Neuronal stem cell (in vitro differentiated cells): ENCODE results near the gene NUP188.

Source experiments
- DNase-seq: peaks from one replicate; pipeline ENCODE4 v3.0.0-alpha.2; 2013; ENCODE audit warnings: low spot score
- H2AFZ ChIP-seq: one replicate; pipeline ENCODE4 v1.6.1; 2013; ENCODE audit warnings: mild to moderate bottlenecking, low read length, inconsistent platforms
- H2AK5ac ChIP-seq: 2 replicates; pipeline ENCODE4 v1.6.1; 2013; ENCODE audit warnings: low read depth, mild to moderate bottlenecking, inconsistent platforms, low read length, moderate library complexity, mixed read lengths
- H2BK120ac ChIP-seq: 2 replicates; pipeline ENCODE4 v1.6.1; 2013; ENCODE audit warnings: low read depth, mild to moderate bottlenecking, inconsistent platforms, low read length, moderate library complexity, mixed read lengths
- H2BK12ac ChIP-seq: one replicate; pipeline ENCODE4 v1.6.1; 2013; ENCODE audit warnings: low read length, inconsistent platforms
- H2BK15ac ChIP-seq: 2 replicates; pipeline ENCODE4 v1.6.1; 2013; ENCODE audit warnings: mild to moderate bottlenecking, low read length, inconsistent platforms, mixed read lengths
- H2BK5ac ChIP-seq: one replicate; pipeline ENCODE4 v1.6.1; 2013; ENCODE audit warnings: inconsistent platforms, mild to moderate bottlenecking, low read length, moderate library complexity
- H3K14ac ChIP-seq: one replicate; pipeline ENCODE4 v1.6.1; 2013; ENCODE audit warnings: low read length, inconsistent platforms
- H3K18ac ChIP-seq: 2 replicates; pipeline ENCODE4 v1.6.1; 2013; ENCODE audit warnings: low read length, inconsistent platforms
- H3K23ac ChIP-seq: 2 replicates; pipeline ENCODE4 v1.6.1; 2013; ENCODE audit warnings: low read depth, mild to moderate bottlenecking, mixed read lengths, low read length, inconsistent platforms; ENCODE audit not compliant: poor library complexity
- H3K27ac ChIP-seq: replicated peaks from 3 replicates; pipeline ENCODE4 v1.5.1; 2013; ENCODE audit warnings: low read length, inconsistent platforms
- H3K27me3 ChIP-seq, 3 experiments: 2 replicates each; pipeline ENCODE4 v1.6.1; 2013; ENCODE audit warnings: low read length in 3 of 3, mild to moderate bottlenecking in 2 of 3, inconsistent platforms in 1 of 3, low read depth in 1 of 3, mixed read lengths in 1 of 3, moderate library complexity in 1 of 3; ENCODE audit not compliant: control insufficient read depth in 3 of 3, insufficient read depth in 3 of 3
- H3K36me3 ChIP-seq, 2 donors: replicated peaks in 1 of 2; 2 replicates each; pipeline ENCODE4 v1.6.1; 2013; ENCODE audit warnings: low read length in 2 of 2; ENCODE audit not compliant: control insufficient read depth in 2 of 2, insufficient read depth in 2 of 2
- H3K4ac ChIP-seq: 2 replicates; pipeline ENCODE4 v1.6.1; 2013; ENCODE audit warnings: inconsistent platforms, mild to moderate bottlenecking, low read length, moderate library complexity
- H3K4me1 ChIP-seq, 2 donors: 1 replicate in 1 of 2; 2 replicates in 1 of 2; pipeline ENCODE4 v1.6.1; 2013; ENCODE audit warnings: low read length in 2 of 2, low read depth in 1 of 2; ENCODE audit not compliant: control insufficient read depth in 2 of 2, insufficient read depth in 1 of 2
- H3K4me2 ChIP-seq: one replicate; pipeline ENCODE4 v1.6.1; 2013; ENCODE audit warnings: mild to moderate bottlenecking, low read length, inconsistent platforms; ENCODE audit not compliant: insufficient read depth, poor library complexity, severe bottlenecking
- H3K4me3 ChIP-seq, 2 donors: 2 replicates each; pipeline ENCODE4 v1.5.1; 2013; ENCODE audit warnings: low read length in 2 of 2, mild to moderate bottlenecking in 2 of 2, inconsistent platforms in 1 of 2, moderate library complexity in 1 of 2
- H3K79me1 ChIP-seq: one replicate; pipeline ENCODE4 v1.6.1; 2013; ENCODE audit warnings: low read depth, mild to moderate bottlenecking, inconsistent platforms, low read length, moderate library complexity
- H3K9ac ChIP-seq: one replicate; pipeline ENCODE4 v1.6.1; 2013; ENCODE audit warnings: mild to moderate bottlenecking, low read depth, low read length, inconsistent platforms; ENCODE audit not compliant: poor library complexity
- H3K9me3 ChIP-seq, 2 donors: replicated peaks in 1 of 2; 2 replicates each; pipeline versions ENCODE3 to v1.6.1; 2013; ENCODE audit warnings: low read length in 2 of 2, mild to moderate bottlenecking in 2 of 2, inconsistent platforms in 1 of 2, low read depth in 1 of 2, mixed read lengths in 1 of 2, moderate library complexity in 1 of 2; ENCODE audit not compliant: control insufficient read depth in 2 of 2, insufficient read depth in 1 of 2
- H4K8ac ChIP-seq: one replicate; pipeline ENCODE4 v1.6.1; 2013; ENCODE audit warnings: low read depth, mild to moderate bottlenecking, inconsistent platforms, low read length, moderate library complexity
- H4K91ac ChIP-seq: one replicate; pipeline ENCODE4 v1.6.1; 2013; ENCODE audit warnings: low read length, low read depth, mild to moderate bottlenecking, inconsistent platforms; ENCODE audit not compliant: poor library complexity
- WGBS, 2 donors: extraction: QIAGEN DNeasy Blood & Tissue Kit; methylation state at CpG; one replicate each; pipeline ENCODE4 v1.1.7; 2013; ENCODE audit warnings: missing lambda C conversion rate in 2 of 2, mixed read lengths in 1 of 2; ENCODE audit not compliant: insufficient read length in 2 of 2, insufficient replicate concordance in 1 of 2; ENCODE audit errors: extremely low coverage in 2 of 2; 5-methylcytosine and 5-hydroxymethylcytosine counted together

NUP188 gene

DNA sequence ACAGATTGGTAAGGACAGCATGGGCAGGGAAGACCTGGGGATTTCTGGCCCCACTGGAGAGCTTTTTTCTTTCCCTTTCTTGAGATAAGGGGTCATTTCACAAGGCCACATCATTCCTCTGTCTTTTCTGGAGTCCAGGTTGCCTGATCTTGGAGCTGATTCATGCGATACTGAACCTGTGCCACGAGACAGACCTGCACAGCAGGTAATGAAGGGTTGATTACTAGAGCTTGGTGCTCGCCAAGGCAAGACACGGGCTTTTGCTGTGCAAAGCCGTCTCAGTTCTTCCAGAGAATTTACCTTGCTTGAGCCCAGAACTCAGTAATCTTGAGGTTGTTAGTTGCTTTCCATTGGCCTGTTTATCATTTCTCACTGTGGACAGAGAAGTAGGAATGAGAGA is 39.2 kb downstream of the NUP188 start:
- Histone ChIP-seq H4K91ac (no peak overlapping the region), H2AFZ (no peak overlapping the region), H3K36me3 (peaks cover 41 to 99% of the 10 kb centered on the region in 2 donors), H3K4ac (no peak overlapping the region), H3K18ac (no peak overlapping the region), H3K4me3 (no peak overlapping the region), H2BK5ac (no peak overlapping the region), H4K8ac (no peak overlapping the region), H2BK12ac (no peak overlapping the region), H3K23ac (no peak overlapping the region), H3K27me3 (no peaks in the 10 kb centered on the region), H3K9ac (no peak overlapping the region), H3K27ac (no peak overlapping the region), H3K14ac (no peak overlapping the region), H2AK5ac (no peak overlapping the region), H2BK120ac (no peak overlapping the region), H3K79me1 (no peaks in the 10 kb centered on the region), H2BK15ac (no peak overlapping the region), H3K4me1 (no peaks in the 10 kb centered on the region), H3K4me2 (no peak overlapping the region), H3K9me3 (peaks cover 0 to 1% of the 10 kb centered on the region in 2 donors)
- no peak for DNase-seq
- no CpG with 5 or more reads among the region's 5 CpGs for WGBS, 2 donors

DNA sequence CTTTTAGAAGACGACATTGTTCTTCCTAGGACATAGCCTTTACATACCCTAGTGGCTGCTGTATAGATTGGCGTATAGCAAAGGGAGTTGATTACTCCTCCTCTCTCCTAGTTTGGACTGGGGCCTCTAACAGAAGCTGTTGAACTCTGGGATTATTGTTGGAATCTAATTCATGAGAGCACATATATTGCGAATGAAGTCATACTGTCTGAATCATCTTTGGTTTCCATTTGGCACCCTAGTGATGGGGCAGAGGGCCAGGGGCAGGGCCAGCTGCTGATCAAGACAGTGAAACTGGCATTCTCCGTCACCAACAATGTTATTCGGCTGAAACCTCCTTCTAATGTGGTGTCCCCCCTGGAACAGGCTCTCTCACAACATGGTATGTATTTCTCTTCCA is 40.3 kb downstream of the NUP188 start:
- H4K8ac ChIP-seq = no peak overlapping the region
- H3K23ac ChIP-seq = no peak overlapping the region
- no peak overlapping the region for H2BK15ac ChIP-seq
- no peak overlapping the region for H2BK120ac ChIP-seq
- H2AFZ ChIP-seq = no peak overlapping the region
- H3K27ac ChIP-seq = no peak overlapping the region
- no peak overlapping the region for H3K4me2 ChIP-seq
- no peak overlapping the region for H2BK5ac ChIP-seq
- H3K4me1 ChIP-seq = no peaks in the 10 kb centered on the region
- no peak overlapping the region for H3K18ac ChIP-seq
- H3K27me3 ChIP-seq = no peaks in the 10 kb centered on the region
- no peak overlapping the region for H2AK5ac ChIP-seq
- DNase-seq = no peak
- H3K4me3 ChIP-seq = peak overlapping the region in 1 of 2 donors; percentile 60
- H3K79me1 ChIP-seq = no peaks in the 10 kb centered on the region
- no CpG with 5 or more reads among the region's 5 CpGs for WGBS, 2 donors
- peaks cover 38 to 97% of the 10 kb centered on the region in 2 donors for H3K36me3 ChIP-seq
- H3K14ac ChIP-seq = no peak overlapping the region
- H3K9me3 ChIP-seq = peaks cover 0 to under 1% of the 10 kb centered on the region in 2 donors
- H3K4ac ChIP-seq = no peak overlapping the region
- no peak overlapping the region for H2BK12ac ChIP-seq
- H3K9ac ChIP-seq = no peak overlapping the region
- no peak overlapping the region for H4K91ac ChIP-seq

DNA sequence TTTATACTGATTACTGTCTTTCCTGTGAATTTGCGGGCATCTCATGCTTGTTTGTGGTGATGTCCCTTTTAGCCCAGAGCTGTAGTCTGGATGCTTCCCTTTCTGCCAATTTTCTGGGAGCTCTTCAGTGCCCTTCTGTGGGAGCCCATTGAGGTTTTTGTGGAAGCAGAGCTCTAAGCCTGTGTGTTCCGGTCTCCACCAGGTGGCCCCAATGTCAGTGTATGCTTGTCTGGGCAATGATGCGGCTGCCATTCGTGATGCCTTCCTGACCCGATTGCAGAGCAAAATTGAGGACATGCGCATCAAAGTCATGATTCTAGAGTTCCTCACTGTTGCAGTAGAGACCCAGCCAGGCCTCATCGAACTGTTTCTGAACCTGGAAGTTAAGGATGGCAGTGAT is 45.5 kb downstream of the NUP188 start:
- H3K27ac ChIP-seq = no peak overlapping the region
- H2BK12ac ChIP-seq = no peak overlapping the region
- H4K8ac ChIP-seq = no peak overlapping the region
- H3K23ac ChIP-seq = no peak overlapping the region
- H2BK15ac ChIP-seq = no peak overlapping the region
- no peak overlapping the region for H3K4me2 ChIP-seq
- H2AFZ ChIP-seq = no peak overlapping the region
- H2BK5ac ChIP-seq = no peak overlapping the region
- no peaks in the 10 kb centered on the region for H3K9me3 ChIP-seq
- no peaks in the 10 kb centered on the region for H3K79me1 ChIP-seq
- H3K4ac ChIP-seq = no peak overlapping the region
- no peak overlapping the region for H3K4me3 ChIP-seq
- H3K27me3 ChIP-seq = no peaks in the 10 kb centered on the region
- DNase-seq = no peak
- H2BK120ac ChIP-seq = no peak overlapping the region
- no CpG with 5 or more reads among the region's 7 CpGs for WGBS, 2 donors
- H3K9ac ChIP-seq = no peak overlapping the region
- H3K18ac ChIP-seq = no peak overlapping the region
- H3K36me3 ChIP-seq = peaks cover 51 to 94% of the 10 kb centered on the region in 2 donors
- H3K4me1 ChIP-seq = no peaks in the 10 kb centered on the region
- H2AK5ac ChIP-seq = no peak overlapping the region
- no peak overlapping the region for H3K14ac ChIP-seq
- H4K91ac ChIP-seq = no peak overlapping the region

DNA sequence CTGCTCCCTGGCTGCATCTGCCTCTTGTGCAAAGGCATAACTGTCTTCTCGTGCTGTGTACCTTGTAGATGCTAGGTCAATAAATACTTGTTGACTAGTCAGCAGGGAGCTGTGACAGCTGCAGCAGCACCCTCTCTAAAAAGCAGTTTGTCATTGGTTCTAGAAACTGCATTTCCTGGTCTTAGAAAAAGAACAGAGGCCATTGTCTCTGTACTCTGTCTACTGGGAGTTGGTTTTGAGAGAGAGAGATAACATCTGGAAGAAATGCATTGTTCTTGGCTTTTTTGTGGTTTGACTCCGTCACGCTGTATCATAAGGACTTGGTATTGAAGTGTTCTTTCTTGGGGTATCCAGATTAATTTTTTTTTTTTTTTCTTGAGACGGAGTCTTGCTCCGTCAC is 48.3 kb downstream of the NUP188 start:
- Histone ChIP-seq H2BK120ac (no peak overlapping the region), H3K79me1 (no peaks in the 10 kb centered on the region), H2AFZ (no peak overlapping the region), H3K27ac (no peak overlapping the region), H3K14ac (no peak overlapping the region), H3K4ac (no peak overlapping the region), H4K8ac (no peak overlapping the region), H4K91ac (no peak overlapping the region), H2AK5ac (no peak overlapping the region), H3K27me3 (no peaks in the 10 kb centered on the region), H3K9ac (no peak overlapping the region), H3K36me3 (peaks cover 60 to 93% of the 10 kb centered on the region in 2 donors), H2BK5ac (no peak overlapping the region), H3K4me3 (no peak overlapping the region), H3K9me3 (no peaks in the 10 kb centered on the region), H2BK12ac (no peak overlapping the region), H3K4me1 (no peaks in the 10 kb centered on the region), H3K18ac (no peak overlapping the region), H3K23ac (no peak overlapping the region), H3K4me2 (no peak overlapping the region), H2BK15ac (no peak overlapping the region)
- no peak for DNase-seq
- WGBS, 2 donors = no CpG with 5 or more reads among the region's 5 CpGs
